Posterior cingulate gyrus (tissue), 11 donors: ENCODE results near the gene DENND1C.

Experiments
- DNase-seq, 10 donors: peaks; one replicate each; pipeline versions ENCODE4 v3.0.0 to v3.0.0-alpha.2; 2020 to 2021; ENCODE audit warnings: mixed read lengths in 3 of 10
- intact Hi-C: fragments of 100-400 bp; cut with DNase I; formaldehyde crosslinking; loops from one replicate; pipeline ENCODE4 v1.15.1; 2023

The DENND1C gene

DNA sequence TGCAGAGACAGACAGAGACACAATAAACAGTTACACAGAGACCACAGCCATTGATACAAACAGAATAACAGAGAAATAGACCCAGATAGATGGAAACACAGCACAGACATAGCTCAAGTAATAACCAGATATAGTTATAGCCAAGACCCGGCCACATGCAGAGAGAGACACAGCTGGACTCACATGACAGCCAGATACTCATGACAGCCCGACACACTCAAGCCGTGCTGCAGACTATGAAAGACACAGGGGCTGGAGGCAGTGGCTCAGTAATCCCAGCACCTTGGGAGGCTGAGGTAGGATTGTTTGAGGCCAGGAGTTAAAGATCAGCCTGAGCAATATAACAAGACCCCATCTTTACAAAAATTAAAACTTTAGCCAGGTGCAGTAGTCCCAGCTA is 1.6 kb upstream of the DENND1C start:
- intact Hi-C loops = no loop called here
- DNase-seq = peak in 1 of 10 donors; percentile 62

DNA sequence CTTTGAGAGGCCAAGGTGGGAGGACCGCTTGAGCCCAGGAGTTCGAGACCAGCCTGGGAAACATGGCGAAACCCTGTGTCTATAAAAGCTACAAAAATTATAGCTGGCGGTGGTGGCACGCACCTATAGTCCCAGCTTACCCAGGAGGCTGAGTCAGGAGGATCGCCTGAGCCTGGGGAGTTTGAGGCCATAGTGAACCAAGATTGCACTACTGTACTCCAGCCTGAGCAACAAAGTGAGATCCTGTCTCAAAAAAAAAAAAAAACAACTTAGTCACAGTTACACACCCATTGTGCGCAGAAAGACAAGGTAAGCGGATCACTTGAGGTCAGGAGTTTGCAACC is 728 bp upstream of the DENND1C start:
- intact Hi-C loops = no loop called here
- DNase-seq = no peak

DNA sequence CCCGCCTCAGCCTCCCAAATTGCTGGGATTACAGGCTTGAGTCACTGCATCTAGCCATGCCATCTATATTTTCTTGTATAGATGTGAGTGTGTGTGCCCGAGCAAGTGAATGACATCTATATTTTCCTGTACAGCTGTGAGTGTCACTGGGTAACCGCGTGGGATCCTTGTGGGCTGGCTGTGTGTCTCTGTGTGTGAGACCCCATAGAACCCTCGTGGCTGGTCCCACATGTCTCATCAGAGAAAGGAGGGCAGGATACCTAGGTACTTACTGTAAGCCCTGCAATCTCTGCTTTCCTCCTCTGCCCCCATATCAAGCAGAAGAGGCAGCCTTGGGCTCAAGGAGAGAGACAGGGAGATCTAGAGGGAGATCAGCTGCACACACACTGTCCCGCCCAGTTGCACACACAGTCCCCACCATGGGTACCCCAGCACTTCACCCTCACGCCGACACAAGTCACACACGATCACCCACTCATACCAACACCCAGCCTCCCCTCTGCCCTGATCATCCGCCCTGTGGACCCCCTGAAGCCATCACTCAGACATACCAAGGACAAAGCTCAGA is 655 bp downstream of the DENND1C start:
- intact Hi-C loops = no loop called here
- DNase-seq = no peak

DNA sequence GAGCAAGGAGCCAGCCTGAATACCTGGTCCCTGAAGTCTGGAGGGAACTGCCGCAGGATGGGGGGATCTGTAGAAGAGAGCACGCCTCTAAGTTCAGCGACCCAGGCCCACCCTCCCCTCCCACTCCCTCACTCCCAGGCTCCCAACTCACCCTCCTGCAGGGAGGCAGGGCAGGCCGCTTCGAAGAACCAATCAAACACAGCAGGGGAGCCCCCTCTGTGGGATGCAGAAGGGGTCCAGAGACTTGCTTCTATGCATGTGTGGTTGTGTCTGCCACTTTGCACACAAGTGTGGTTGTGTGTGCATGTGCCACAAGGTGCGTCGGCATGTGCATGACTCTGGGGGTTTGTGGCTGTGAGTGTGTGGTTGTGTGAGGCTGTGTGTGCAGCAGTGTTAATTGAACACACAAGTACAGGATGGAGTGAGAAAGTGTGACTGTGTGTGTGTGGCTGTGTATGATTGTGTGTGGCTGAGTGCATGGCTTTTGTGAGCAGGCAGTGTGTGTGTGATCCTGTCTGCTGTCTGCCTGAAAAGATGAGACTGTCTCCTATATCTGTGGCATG is 1.7 kb downstream of the DENND1C start:
- DNase-seq = peak in 1 of 10 donors; percentile 53
- intact Hi-C loops = no loop called here

DNA sequence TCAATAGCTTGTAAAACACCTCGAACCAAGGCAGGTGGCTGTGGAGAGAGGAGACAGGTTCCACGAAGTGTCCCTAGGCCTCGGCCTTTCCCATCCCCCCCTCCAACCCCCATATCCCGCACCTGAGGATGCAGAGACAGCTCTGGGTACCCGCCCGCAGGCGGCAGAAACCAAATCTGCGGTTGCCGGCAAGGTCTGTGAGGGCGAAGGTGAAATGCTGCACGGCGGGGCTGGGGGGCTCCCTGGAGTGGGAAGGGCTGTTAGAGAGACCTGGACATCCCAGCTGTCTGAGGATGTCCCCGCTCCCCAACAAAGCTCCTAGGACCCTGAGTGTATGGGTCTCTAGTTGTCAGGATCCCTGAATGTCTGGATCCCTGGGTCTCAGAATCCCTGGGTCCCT is 2.8 kb downstream of the DENND1C start:
- intact Hi-C loops = no loop called here
- DNase-seq = peak in 1 of 10 donors; percentile 68

DNA sequence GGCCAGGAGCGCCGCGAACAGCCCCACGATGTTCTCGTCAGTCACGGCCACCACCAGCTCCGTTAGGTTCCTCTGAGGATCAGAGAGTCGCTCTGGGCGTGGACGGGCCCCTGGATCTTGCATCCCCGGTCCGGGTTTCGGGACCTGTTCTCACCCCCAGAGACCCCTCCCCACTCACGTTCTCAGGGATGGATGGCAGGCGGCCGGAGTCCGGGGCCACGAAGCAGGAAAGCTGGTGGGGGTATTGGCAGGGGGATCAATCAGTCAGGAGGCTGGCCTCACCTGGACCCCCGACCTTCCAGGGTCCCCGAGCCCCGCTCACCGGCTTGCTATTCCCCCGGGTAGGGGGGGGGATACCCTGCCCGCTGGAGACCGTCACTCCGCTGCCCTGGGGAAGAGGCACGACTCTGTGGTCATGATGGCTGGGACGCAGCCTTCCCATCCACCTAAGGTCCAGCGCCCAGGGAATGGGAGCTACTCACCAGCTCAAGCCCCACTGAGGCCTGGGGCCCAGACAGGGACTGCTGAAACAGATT is 4.6 kb downstream of the DENND1C start:
- peak in 1 of 10 donors; percentile 62 for DNase-seq
- intact Hi-C loops = no loop called here

DNA sequence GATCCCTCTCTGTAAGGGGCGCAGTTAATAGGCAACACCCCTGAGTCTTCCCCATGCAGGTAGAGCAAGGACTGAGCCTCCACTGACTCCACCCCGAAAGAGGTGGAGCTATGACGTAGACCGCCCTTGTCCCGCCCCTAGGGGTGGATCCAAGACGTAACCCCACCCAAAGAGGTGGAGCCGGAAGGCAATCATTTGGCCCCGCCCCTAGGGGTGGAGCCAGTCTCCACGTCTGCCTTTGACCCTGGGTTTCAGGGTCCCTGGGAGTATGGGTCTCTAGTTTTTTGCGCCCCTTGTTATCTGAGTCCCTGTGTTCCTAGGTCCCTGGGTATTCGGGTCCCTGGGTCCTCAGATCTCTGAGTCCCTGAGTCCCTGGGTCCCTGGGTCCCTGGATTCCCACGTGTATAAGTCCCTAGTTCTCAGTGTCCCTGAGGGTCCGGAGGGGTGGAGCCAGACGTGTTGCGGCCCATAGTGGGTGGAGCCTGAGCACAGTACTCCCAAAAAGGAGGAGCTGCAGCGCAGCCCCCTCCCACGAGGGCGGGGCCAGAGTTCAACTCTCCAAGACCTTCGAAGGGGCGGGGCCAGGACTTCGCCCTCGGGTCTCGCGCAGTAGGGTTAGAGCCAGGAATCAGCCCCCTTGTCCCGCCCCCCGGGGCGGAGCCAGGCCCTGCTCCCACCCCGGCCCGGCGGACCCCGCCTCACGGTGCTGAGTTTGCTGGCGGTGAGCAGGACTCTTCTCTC is 5.3 kb downstream of the DENND1C start:
- DNase-seq = peak in 9 of 10 donors; percentile 62 to 96 (median 75)
- intact Hi-C loops = no loop called here

DNA sequence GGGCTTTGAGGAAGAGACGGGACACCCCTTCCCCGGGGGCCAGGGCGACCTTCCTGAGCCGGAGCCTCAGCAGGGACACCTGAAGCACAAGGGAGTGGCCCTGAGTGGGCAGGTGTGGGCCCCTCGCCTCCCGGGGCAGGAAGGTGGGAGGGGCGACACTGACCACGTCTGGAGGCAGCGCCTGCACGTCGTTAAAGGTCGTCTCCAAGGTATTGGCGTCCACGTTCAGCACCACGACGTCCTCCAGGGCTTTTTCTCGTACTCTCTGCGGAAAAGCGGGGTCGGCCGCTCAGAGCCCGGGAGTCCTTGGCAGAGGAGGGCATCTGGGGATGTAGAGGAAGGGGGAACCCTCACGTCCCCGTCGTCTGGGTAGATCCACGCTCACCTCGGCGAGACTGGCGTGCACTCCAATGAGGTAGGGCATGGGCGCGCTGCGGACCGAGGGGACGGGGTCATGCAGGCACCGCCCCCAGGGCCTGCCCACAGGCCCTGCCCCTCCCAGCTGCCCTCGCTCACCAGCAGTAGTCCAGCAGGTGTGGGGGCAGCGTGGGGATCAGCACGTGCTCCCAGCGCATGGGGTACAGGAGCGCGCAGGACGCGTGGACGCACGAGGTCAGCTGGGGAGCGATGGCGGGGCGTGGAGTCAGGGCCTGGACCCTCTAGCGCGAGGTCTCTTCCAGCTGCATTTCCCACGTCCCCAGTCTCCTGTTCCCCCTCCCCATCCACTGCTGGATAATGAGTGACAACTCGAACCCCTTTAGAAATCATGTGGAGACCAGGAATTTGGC is 6.1 kb downstream of the DENND1C start:
- DNase-seq = no peak
- intact Hi-C loops = no loop called here

DNA sequence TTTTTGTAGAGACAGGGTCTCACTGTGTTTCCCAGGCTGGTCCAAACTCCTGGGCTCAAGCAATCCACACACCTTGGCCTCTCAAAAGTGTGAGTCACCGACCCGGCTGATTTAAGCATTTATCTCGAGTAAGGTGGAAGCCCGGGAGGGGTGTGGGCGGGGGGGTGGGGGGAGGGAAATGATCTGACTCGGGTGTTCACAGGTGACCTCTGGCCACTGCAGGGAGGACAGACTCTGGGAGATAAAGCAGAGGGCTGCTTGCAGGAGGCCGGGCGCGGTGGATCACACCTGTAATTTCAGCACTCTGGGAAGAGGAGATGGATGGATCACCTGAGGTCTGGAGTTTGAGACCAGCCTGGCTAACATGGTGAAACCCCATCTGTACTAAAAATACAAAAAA is 7.9 kb downstream of the DENND1C start:
- peak in 1 of 10 donors; percentile 71 for DNase-seq
- intact Hi-C loops = no loop called here

DNA sequence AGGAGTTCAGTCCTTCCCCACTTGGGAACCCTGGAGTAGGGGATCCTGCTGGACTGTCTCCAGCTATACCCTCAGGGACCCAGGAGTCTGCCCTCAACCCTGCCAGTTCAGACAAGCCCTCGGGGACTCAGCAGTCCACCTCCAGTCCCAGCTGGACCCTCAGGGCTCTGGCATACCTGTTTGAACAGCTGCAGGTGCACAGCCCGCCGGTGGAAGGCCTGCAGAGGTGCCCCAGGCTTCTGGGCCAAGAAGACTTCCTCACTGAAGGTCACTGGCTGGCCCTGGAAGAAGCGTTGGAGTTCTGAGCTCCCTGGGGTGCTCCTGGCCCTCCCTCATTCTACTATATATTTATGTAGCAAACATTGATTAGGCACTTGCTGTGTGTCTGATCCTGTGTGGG is 8.9 kb downstream of the DENND1C start:
- DNase-seq = no peak

DNA sequence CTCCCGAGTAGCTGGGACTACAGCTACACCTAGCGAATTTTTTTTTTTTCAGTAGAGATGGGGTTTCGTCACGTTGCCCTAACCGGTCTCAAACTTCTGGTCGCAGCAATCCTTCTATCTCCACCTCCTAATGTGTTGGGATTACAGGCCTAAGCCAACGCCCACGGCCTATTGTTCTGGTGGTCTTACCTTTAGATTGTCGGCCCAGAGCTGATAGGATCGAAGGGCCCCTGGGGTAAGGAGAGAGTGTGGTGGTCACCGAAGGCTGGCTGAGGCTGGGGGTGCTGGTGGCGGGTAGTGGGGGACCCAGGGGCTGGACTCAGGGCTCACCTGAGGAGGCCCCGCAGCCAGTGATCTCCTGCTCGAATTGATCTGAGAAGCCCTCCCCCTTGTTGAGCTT is 10.5 kb downstream of the DENND1C start:
- no peak for DNase-seq
- intact Hi-C loops = no loop called here

More for the DNA sequence above, 8.9 kb downstream of the DENND1C start:
- intact Hi-C loops = no loop called here

DNA sequence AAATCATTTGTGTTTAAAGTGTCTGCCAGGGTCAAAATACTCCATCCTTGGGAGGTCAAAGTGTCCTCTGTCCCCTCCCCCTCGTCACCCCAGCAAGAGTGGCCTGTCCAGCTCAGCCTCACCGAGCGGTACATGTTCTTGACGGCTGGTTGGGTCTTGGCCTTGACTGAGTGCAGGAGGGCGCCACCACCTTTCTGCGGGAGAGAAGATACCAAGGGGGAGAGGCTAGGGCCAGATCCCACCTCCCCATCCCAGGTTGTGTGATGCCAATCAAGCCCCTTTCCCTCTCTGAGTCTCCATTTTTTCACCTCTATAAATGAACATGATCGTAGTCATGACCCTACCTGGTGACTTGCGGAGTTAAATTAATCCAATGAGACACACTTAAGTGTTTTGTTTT is 11.4 kb downstream of the DENND1C start:
- DNase-seq = no peak
- intact Hi-C loops = no loop called here

DNA sequence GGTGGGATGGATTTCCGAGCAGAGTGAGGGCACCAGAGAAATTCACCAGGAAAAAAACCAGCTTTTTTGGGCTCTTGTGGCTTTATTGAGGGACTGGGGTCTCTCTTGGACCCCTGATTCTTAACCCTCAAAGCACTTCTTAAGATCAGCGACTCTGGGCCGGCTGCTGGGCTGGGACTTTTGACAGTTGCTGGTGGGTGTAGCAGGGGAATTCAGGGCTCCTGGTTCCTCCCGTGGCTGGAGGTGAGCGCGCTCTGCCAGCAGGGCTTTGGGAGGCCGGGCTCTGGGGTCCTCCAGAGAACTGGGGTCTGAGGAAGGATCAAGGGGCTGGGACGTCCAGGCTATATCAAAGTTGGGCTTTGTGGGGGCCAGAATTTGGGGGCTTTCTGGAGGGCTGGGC is 14.2 kb downstream of the DENND1C start:
- no peak for DNase-seq
- intact Hi-C loops = no loop called here

DNA sequence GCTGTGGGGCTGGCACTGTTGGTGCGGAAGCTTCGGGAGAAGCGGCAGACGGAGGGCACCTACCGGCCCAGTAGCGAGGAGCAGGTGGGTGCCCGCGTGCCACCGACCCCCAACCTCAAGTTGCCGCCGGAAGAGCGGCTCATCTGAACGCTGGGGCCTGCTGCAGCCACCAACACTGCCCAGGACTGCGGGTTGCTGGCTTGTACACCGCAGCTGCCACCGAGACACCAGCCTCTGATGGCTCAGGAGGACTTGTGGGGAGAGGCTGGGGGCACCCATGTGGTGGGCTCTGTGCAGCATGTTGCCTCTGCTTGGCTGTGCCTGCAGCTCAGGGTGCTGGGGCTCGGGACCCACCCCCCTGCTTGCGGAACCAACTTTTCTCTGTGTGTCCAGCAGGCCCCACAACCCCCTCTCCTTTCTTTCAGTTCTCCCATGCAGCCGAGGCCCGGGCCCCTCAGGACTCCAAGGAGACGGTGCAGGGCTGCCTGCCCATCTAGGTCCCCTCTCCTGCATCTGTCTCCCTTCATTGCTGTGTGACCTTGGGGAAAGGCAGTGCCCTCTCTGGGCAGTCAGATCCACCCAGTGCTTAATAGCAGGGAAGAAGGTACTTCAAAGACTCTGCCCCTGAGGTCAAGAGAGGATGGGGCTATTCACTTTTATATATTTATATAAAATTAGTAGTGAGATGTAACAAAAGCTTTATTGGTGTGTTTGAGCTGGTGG is 14.9 kb downstream of the DENND1C start:
- intact Hi-C loops = no loop called here
- no peak for DNase-seq

DNA sequence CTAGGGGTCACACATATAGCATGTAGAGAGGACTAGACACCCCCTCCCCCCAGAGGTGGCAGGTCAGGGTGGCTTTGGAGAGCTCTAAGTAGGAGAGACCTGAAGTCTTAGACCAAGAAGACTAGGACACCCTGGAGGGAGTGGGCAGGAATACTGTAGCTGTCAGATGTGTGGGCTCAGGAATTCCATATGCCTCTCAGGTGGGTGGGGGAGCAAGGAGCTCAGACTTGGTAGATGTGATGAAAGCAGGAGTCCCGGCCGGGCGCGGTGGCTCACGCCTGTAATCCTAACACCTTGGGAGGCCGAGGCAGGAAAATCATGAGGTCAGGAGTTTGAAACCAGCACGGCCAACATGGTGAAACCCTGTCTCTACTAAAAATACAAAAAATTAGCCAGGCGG is 15.9 kb downstream of the DENND1C start:
- DNase-seq = no peak
- intact Hi-C loops = no loop called here

DNA sequence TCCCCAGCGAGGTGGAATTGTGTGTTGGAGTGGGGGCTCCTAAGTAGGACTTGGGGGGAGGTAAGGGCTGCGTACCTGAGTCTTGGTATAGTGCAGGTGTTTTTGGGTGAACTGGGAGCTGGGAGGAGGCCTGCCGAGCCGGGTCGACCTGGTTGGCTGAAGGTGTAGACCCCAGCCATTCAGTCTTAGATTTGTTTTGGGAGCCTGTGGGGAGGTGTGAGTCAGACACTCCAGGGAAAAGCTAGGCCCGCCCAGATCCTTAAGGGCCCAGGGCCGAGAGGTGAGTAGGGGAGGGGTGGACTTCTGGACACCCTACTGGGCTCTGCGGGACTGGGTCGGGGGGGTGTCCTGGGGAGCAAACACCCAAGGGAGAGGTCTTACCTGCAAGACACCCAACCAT is 16.6 kb downstream of the DENND1C start:
- DNase-seq = no peak
- intact Hi-C loops = no loop called here

DNA sequence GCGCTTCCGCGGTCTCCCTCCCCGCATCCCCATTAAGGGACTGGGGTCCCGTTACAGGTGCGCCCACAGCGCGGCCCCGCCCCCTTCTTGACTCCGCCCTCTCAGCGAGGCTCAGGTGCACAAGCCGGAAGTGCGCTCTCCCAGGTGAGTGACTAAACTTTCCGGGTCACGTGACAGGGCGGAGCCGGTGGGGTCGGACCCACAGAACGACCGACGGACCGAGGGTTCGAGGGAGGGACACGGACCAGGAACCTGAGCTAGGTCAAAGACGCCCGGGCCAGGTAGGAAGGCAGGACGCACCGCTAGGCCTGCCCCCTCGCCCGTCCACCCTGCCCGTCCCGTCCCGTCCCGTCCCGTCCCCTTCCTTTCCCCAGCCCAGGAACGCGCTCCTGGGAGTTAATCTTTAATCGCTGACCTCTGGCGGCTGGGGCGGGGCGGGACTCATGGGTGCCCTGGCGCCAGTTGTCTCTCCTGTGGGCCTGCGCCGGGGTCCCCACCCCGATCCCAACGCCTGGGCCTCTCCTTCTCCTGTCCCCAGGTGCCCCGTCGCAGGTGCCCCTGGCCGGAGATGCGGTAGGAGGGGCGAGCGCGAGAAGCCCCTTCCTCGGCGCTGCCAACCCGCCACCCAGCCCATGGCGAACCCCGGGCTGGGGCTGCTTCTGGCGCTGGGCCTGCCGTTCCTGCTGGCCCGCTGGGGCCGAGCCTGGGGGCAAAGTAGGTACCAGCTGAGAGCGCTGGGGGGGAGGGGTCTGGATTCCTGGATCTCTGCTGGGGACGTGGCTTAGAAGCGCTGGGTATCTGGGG is 17.3 kb downstream of the DENND1C start, which contains the start of gene CRB3:
Gene CRB3 (plus strand): TSS at position 202 of the 804 bp plus-strand sequence. CDS start 431 bp downstream, at position 633.
- intact Hi-C loops = no loop called here
- DNase-seq = no peak

DNA sequence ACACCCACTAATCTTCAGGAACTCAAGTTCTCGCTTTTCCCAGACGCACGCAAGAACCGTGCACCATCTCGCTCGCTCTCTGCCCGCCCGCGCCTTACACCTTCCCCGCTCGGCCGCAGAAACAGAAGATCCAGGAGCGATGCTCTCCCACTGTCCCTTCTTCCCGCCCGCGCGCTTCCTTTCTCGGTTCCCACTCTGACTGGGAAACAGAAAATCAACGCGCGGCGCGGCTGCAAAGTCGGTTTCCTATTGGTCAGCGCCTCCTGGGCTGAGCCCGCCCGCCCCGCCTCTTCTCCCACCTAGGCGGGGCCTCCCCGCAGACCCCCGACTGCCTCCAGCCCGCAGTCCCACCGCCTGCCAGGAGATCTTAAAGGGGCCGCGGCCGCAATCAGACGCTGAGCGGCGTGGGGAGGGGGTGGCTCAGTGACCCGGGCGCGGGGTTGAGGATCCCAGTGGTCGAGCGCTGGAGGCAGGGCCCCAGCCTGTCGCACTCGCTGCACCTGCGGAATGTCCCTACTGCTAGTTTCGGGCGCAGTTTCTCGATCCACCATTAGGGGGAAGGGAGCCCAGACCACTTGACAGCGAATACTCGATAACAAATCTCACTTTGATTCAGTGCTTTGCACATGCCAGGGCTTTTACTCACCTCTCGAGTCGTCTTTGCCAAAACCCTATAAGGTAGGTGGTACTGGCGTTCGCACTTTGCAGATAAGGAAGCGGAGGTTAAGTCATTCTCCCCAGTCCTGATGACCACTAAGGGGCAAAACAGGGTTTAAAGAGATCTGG is 21.3 kb downstream of the DENND1C start:
- peak; percentile 98 to 100 (median 99) for DNase-seq
- intact Hi-C loops = no loop called here
